C4-2B (cell line): ENCODE measurements around the gene MCUR1.
"Not testable (repeated sequence)": the region's sequence is repeated elsewhere in the genome, so short reads cannot be mapped to it uniquely, and the experiment has no call there.

Experiments used
- H3K27ac ChIP-seq: fragments of 450-650 bp; 2 replicates; pipeline ENCODE4 v1.5.1; 2017
- CTCF ChIP-seq: fragments of 450-650 bp; conservative IDR thresholded peaks from 2 replicates; pipeline ENCODE4 v1.5.1; 2017; ENCODE audit warnings: mild to moderate bottlenecking
- ZFX ChIP-seq: fragments of 450-650 bp; IDR thresholded peaks from 2 replicates; pipeline ENCODE4 v1.6.1; 2017

The MCUR1 gene

GRCh38 chr6:13851330-13851729, 37.0 kb upstream of the MCUR1 start:
- no peak overlapping the region for H3K27ac ChIP-seq
- TF ChIP-seq CTCF: no peak
- TF ChIP-seq ZFX: no peak

DNA sequence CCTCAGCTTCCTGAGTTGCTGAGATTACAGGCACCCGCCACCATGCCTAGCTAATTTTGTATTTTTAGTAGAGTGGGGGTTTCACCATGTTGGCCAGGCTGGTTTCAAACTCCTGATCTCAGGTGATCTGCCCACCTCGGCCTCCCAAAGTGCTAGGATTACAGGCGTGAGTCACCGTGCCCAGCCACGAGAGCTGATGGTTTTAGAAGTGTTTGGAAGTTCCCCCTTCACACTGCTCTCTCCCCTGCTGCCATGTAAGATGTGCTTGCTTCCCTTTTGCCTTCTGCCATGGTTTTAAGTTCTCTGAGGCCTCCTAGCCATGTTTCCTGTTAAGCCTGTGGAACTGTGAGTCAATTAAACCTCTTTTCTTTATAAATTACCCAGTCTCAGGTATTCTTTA, 36.3 kb upstream of the MCUR1 start:
- H3K27ac ChIP-seq: not testable (repeated sequence)

DNA sequence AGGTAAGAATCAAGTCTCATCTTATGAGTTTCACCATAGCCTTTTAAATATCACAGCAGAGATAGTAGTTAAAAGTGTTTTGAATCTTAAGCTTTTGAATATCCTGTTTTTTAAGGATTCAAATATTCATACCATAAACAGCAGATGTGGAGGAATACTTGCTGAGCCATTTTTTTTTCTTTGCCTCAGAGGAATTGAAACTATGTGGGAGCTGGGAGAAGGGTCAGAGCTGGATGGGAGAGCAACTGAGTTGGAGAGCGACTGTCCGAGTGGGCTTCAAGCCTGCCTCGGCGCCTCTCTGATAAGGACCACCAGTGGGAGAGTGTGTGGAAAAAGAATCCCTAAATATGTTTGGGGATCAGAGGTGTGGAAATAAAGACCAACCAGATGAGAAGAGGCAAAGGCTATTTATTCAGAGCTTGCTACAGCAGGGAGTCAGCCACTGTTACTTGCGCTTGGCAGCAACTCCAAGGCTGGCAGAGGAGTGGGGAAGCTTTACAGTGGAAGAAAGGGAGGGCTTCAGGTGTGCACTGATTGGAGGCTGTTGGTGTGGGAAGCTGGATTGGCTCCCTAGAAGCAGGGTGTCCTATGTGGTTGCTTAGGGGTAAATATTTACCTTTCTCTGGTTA, 34.3 kb upstream of the MCUR1 start:
- TF ChIP-seq CTCF (no peak), ZFX (no peak)
- peak overlapping the region; percentile 20; the same call in 1 of the 2 replicates for H3K27ac ChIP-seq

- no peak for TF ChIP-seq ZFX
- TF ChIP-seq CTCF: no peak
- H3K27ac ChIP-seq: no peak overlapping the region
Measured at GRCh38 chr6:13847326-13848050, 33.1 kb upstream of the MCUR1 start.

GRCh38 chr6:13846841-13847240, 32.5 kb upstream of the MCUR1 start:
- no peak for TF ChIP-seq ZFX
- no peak; the same call in 1 of the 2 replicates for TF ChIP-seq CTCF

GRCh38 chr6:13841936-13842335, 27.6 kb upstream of the MCUR1 start:
- TF ChIP-seq CTCF: no peak
- TF ChIP-seq ZFX: no peak
- no peak overlapping the region for H3K27ac ChIP-seq

More at GRCh38 chr6:13846841-13847240, 32.5 kb upstream of the MCUR1 start:
- no peak overlapping the region for H3K27ac ChIP-seq

- TF ChIP-seq ZFX: no peak
- TF ChIP-seq CTCF: no peak
- no peak overlapping the region for H3K27ac ChIP-seq
Measured at GRCh38 chr6:13838616-13839015, 24.3 kb upstream of the MCUR1 start.

- no peak overlapping the region for H3K27ac ChIP-seq
- no peak for TF ChIP-seq ZFX
- no peak for TF ChIP-seq CTCF
Measured at GRCh38 chr6:13836170-13836569, 21.8 kb upstream of the MCUR1 start.
